HUES6 (cell line): ENCODE data around the gene MBTPS1.

Experiments used
- H3K27ac ChIP-seq: 2 replicates; pipeline ENCODE4 v1.7.0; 2013; ENCODE audit warnings: low read depth, mild to moderate bottlenecking, low read length, inconsistent platforms
- H3K27me3 ChIP-seq: 2 replicates; pipeline ENCODE4 v1.6.1; 2013; ENCODE audit warnings: low read length; ENCODE audit not compliant: control insufficient read depth, insufficient read depth
- H3K36me3 ChIP-seq: 2 replicates; pipeline ENCODE4 v1.6.1; 2013; ENCODE audit warnings: low read length; ENCODE audit not compliant: control insufficient read depth, insufficient read depth
- H3K4me1 ChIP-seq: 2 replicates; pipeline ENCODE4 v1.6.1; 2013; ENCODE audit warnings: low read length; ENCODE audit not compliant: control insufficient read depth, insufficient read depth
- H3K4me3 ChIP-seq: 2 replicates; pipeline ENCODE4 v1.5.1; 2013; ENCODE audit warnings: low read depth, low read length
- H3K9ac ChIP-seq: one replicate; pipeline ENCODE4 v1.6.1; 2013; ENCODE audit warnings: mild to moderate bottlenecking, low read length
- H3K9me3 ChIP-seq: 2 replicates; pipeline ENCODE4 v1.6.1; 2013; ENCODE audit warnings: low read depth, low read length; ENCODE audit not compliant: control insufficient read depth, insufficient read depth

Gene MBTPS1

GRCh38 chr16:84069540-84069939 lies 47.2 kb downstream of the MBTPS1 start:
- Histone ChIP-seq H3K9me3 (no peaks in the 10 kb centered on the region), H3K4me1 (no peaks in the 10 kb centered on the region), H3K27ac (no peak overlapping the region), H3K9ac (no peak overlapping the region), H3K36me3 (peaks cover 68% of the 10 kb centered on the region), H3K27me3 (no peaks in the 10 kb centered on the region), H3K4me3 (no peak overlapping the region)

DNA sequence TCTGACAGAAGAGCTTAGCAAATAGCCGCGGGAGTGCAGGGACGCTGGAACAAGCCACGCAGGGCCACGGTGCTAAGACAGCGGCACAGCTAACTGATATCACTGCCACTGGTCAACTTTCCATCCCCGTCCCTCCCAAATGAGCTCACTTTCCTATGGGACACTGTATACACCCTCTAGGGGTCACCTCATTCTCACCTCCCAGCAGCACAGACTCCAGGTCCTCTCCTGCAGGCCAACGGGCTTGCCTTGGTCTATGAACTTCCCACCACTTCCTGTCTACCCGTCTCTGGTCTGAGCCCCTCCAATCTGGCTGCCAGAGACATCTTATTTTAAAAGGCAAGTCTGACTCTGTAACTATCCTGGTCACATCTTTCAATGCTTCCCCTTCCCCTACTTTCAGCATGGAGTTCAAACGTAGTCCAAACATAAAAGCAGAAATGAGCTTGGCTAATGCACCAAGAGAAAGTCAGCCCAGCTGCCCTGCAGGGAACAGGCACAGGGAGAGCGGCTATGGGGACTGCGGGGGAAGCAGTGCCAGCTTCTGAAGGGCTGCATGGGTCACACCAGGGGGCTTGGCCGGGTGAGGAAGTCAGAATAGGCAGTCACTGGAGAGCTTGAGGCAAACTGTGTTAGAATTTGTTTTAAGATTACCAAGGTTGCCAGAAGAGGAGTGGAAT lies 47.8 kb downstream of the MBTPS1 start:
- Histone ChIP-seq H3K9me3 (no peaks in the 10 kb centered on the region), H3K4me1 (no peaks in the 10 kb centered on the region), H3K4me3 (no peak overlapping the region), H3K27ac (no peak overlapping the region), H3K9ac (no peak overlapping the region), H3K27me3 (no peaks in the 10 kb centered on the region), H3K36me3 (peaks cover 66% of the 10 kb centered on the region)

DNA sequence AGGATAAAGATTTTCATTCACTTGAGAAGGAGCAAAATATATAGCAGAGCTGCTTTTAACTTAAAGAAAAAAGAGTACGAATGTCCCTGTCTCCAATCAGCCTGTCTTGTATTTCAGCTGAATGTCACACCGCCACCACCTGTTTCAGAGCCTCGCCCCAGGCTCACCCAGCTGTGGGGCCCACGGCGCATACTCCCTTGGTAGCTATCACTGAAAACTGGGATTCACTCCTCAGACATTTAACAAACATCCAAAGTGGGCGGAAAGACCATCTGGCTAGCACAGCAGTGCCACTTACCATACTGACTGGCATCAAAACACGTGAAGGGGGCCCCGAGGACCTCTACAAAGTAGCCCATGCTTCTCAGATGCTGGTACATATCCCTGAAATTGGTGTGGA lies 48.7 kb downstream of the MBTPS1 start:
- H3K36me3 ChIP-seq: peaks cover 61% of the 10 kb centered on the region

DNA sequence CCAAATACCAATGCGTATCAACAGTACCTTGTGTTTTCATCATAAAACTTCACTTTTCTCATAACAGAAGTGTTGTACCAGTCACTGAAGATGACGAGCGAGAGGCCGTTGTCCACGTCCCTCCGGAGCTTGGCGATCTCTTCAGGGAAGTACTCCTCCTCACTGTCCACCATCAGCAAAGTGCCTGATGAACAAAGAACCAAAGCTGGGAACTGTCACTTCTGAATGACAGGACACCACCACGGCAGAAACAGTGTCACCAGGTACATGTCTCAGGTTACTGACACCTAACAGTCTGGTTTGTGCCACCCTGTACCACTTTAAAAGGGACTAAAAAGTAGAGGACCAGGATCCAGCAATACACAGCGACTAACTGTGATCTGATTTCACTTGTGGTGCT lies 49.1 kb downstream of the MBTPS1 start:
- no peaks in the 10 kb centered on the region for H3K9me3 ChIP-seq
- H3K36me3 ChIP-seq: peaks cover 57% of the 10 kb centered on the region
- no peak overlapping the region for H3K9ac ChIP-seq
- no peaks in the 10 kb centered on the region for H3K27me3 ChIP-seq
- peaks cover 4% of the 10 kb centered on the region for H3K4me1 ChIP-seq
- H3K4me3 ChIP-seq: no peak overlapping the region
- H3K27ac ChIP-seq: no peak overlapping the region

More for the DNA sequence above, 48.7 kb downstream of the MBTPS1 start:
- H3K27me3 ChIP-seq: no peaks in the 10 kb centered on the region
- no peak overlapping the region for H3K27ac ChIP-seq
- H3K9me3 ChIP-seq: no peaks in the 10 kb centered on the region
- no peak overlapping the region for H3K9ac ChIP-seq
- H3K4me1 ChIP-seq: peaks cover 2% of the 10 kb centered on the region
- no peak overlapping the region for H3K4me3 ChIP-seq

DNA sequence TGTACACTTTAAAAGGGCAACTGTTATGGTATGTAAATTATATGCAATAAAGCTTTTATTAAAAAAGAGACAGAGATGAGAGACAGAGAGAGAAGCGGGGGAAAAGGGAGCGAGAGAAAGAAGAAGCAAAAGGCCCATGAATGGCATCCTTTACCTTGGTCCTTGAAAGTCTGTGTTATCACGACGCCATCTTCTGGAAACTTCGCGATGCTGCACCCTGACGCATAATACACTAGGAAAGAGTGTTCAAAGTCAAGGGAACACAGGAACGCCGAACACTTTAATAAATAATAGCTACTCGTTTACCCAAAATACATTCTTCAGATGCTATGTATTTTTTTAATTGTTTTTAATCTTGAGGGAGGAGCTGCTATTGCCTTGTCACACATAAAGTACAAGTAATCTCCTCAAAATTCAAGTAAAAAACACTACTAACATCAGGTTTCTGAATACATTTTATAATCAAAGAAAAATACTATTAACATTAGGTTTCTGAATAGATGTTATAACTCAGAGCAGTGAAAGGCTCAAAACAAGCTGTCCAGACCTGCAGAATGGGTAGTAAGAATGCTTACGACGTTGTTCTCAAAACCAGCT lies 51.1 kb downstream of the MBTPS1 start:
- Histone ChIP-seq H3K27ac (no peak overlapping the region), H3K9me3 (no peaks in the 10 kb centered on the region), H3K36me3 (peaks cover 65% of the 10 kb centered on the region), H3K9ac (no peak overlapping the region), H3K27me3 (no peaks in the 10 kb centered on the region), H3K4me1 (peaks cover 8% of the 10 kb centered on the region), H3K4me3 (no peak overlapping the region)

GRCh38 chr16:84063980-84064379 lies 52.8 kb downstream of the MBTPS1 start:
- peaks cover 8% of the 10 kb centered on the region for H3K4me1 ChIP-seq
- H3K36me3 ChIP-seq: peaks cover 64% of the 10 kb centered on the region
- no peaks in the 10 kb centered on the region for H3K9me3 ChIP-seq
- no peak overlapping the region for H3K9ac ChIP-seq
- H3K27me3 ChIP-seq: no peaks in the 10 kb centered on the region
- H3K4me3 ChIP-seq: no peak overlapping the region
- H3K27ac ChIP-seq: no peak overlapping the region

- no peaks in the 10 kb centered on the region for H3K9me3 ChIP-seq
- peaks cover 64% of the 10 kb centered on the region for H3K36me3 ChIP-seq
- H3K27ac ChIP-seq: no peak overlapping the region
- H3K27me3 ChIP-seq: no peaks in the 10 kb centered on the region
- H3K4me1 ChIP-seq: peaks cover 8% of the 10 kb centered on the region
- H3K9ac ChIP-seq: no peak overlapping the region
- no peak overlapping the region for H3K4me3 ChIP-seq
These were observed 53.8 kb downstream of the MBTPS1 start for GRCh38 chr16:84062734-84063640.

DNA sequence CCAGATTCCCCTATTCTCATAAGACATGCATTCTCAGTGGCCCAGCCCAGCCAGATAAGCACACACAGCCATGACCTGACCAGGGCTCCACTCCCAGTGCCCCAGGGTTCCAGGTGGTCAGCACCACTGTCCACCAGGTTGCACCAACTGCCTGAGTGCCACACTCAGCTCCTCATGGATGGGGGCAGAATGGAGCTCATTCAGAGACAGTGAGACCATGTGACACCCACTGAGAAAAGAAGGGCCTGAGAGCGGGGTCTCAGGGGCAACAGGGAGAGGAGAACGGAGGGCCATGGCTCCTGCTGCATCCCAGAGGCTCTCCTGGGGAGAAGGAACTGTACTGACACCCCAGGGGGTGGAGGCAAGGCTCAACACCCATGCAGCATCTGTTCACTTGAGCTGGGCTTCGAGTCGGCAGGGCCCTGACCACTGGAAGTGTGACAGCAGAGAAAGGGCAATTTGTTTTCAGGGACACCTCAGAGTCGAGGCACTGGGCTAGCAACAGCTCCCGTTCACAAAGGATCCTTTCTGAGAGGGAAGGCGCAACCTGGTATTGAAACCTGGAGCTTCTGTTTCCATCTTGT lies 55.4 kb downstream of the MBTPS1 start:
- Histone ChIP-seq H3K27me3 (no peaks in the 10 kb centered on the region), H3K4me3 (no peak overlapping the region), H3K27ac (no peak overlapping the region), H3K9me3 (no peaks in the 10 kb centered on the region), H3K4me1 (peaks cover 10% of the 10 kb centered on the region), H3K36me3 (peaks cover 59% of the 10 kb centered on the region), H3K9ac (no peak overlapping the region)

DNA sequence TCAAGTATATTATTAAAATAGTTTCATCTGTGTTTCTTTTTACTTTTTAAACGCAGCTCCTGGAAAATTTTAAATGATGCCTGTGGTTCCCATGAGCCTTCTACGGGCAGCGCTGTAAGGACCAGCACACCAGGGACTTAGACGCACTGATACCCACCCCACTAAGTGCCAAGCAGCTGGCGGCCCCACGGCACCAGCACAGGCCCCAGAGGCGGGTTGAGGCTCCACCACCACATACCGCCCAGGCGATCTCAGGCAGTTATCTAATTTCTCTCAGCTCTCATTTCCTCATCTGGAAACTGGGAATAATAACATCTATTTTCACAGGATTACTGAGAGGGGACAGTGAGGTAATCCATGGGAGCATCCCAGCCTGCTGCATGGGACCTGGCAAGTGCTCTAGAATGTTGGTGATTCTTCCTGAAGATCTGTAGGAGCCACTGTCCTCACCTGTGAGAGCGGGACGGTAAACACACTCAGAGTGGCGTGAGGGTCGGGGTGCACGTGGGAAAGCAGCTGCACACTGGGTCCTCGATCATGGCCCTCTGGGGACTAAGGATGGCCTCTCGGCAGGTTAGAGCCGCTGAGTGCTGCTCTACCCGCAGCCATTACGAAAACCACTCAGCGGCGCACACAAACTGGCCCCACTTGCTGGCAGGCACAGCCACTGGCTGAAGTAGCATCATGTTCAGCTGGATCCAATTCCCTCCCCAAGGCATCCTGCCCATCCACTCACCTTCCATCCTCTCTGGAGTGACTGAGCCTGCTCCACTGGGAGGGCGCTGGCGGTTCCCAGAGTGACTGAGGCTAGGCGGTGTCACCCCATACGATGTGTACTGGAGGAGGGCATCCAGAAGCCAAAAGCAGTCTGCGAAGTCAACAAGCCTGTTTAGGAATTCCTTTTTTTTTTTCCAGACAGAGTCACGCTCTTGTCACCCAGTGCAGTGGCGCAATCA lies 56.5 kb downstream of the MBTPS1 start:
- Histone ChIP-seq H3K27ac (no peak overlapping the region), H3K9ac (no peak overlapping the region), H3K36me3 (peaks cover 65% of the 10 kb centered on the region), H3K27me3 (no peaks in the 10 kb centered on the region), H3K4me3 (no peak overlapping the region), H3K9me3 (no peaks in the 10 kb centered on the region), H3K4me1 (peaks cover 19% of the 10 kb centered on the region)

- Histone ChIP-seq H3K4me3 (no peak overlapping the region), H3K4me1 (peaks cover 27% of the 10 kb centered on the region), H3K9me3 (no peaks in the 10 kb centered on the region), H3K36me3 (peaks cover 67% of the 10 kb centered on the region), H3K27ac (no peak overlapping the region), H3K27me3 (no peaks in the 10 kb centered on the region), H3K9ac (no peak overlapping the region)
These were observed 57.6 kb downstream of the MBTPS1 start for GRCh38 chr16:84059111-84059510.
